ENCODE data around the gene PHF3.

Gene PHF3

DNA sequence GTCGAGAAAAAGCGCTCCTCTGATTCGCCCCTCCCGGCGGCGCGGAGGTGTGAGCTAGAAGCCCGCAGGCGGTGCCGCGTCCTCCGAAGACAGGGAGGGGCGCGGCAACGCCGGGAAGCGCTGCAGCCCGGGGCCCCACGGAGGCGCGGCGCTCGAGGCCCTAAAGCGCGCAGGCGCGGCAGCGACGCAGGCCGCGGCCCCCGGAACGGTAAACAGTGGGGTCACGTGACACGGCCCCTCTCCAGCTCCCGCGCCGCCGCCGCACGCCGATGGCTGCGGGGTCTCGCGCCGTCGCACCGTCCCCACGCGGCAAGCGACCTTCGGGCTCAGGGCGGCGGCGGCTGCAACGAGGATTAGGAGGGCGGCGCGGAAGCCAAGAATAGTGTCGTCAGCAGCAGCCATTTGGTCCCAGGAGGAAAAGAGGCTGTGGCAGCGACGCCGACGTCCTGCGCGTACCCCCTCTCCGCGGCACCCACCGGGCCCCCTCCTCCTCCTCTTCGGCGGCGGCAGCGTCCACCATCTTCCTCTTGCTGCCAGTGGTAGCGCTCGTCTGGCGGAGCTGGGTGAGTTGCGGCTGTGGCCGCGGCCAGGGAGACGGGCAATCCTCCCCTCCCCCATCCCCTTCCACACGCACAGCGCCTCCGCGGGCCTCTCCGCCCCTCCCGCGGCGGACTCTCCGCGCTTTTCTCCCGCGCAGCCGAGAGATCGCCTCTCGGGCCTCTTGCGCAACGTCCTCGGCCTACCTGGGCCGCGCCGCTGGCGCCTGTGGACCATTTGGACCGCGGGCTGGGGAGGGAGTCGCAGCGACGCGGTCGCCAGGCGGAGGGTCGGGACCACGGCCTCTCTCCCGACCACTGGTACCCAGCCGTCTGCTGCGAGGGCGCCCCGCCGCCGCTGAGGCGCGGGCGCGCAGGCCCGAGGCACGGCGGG lies at the start of gene PHF3:
TSS of gene PHF3 (plus strand) at position 215 of the 930 bp plus-strand sequence. CDS start 10,750 bp downstream, outside the sequence.
- peak; percentile 48 for DNase-seq

DNA sequence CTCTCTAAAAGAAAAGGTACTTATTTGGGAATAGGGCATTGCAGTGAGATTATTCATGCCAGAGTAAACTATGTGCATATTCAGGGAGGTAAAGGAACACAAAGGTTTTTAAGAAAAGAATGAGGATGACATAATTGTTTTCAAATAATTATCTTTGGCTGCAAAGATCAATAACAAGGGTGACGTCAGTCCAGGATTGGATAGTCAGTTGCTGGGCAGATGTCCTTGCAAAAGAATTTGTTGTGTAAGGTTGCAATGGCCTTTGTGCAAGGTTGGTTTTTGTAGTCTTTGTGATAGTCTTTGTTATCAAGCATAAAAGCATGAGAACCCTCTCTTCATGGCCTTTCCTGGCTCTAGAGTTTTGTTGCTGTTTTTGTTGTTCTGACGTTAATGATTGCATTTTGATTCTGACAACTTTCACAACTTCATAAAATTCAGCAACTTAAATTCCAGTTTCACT lies 45.6 kb upstream of the PHF3 start:
- DNase-seq, result no peak

GRCh38 chr6:63592886-63593285 lies 42.7 kb upstream of the PHF3 start:
- DNase-seq, result no peak

DNA sequence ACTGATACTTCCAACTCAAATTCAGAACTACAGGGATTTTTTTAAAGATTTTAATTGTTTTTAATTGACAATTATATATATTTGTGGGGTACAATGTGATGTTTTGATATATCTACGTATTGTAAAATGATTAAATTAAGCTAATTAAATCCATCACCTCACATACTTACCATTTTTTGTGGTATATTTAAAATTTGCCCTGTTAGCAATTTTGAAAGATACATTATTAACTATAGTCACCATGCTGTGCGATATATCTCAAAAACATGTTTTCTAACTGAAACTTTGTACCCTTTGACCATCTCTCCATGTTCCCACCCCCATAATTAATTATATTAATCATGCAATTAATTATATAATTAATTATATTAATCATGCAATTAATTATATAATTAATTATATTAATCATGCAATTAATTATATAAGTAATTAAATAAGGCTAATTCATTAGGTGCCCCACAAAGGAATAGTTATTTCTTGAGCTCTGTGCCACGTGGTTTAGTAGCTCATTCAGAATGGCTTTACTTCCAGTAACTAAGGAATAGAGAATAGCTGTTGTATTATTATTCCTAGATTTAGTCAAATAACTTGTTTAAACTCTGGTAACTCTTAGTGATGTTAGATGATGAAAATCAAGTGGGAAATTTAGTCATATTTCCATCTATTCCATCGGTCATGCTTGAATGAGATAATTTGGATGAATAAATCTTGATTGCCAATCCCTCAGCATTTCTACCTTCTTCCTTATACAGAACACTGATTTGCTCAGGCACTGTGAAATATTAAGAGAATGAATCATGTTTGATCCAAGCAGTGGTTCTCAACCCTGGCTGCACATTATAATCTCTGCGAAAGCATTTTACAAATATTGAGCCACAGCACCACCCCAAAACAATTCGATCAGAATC lies 38.2 kb upstream of the PHF3 start:
- no peak for DNase-seq

DNA sequence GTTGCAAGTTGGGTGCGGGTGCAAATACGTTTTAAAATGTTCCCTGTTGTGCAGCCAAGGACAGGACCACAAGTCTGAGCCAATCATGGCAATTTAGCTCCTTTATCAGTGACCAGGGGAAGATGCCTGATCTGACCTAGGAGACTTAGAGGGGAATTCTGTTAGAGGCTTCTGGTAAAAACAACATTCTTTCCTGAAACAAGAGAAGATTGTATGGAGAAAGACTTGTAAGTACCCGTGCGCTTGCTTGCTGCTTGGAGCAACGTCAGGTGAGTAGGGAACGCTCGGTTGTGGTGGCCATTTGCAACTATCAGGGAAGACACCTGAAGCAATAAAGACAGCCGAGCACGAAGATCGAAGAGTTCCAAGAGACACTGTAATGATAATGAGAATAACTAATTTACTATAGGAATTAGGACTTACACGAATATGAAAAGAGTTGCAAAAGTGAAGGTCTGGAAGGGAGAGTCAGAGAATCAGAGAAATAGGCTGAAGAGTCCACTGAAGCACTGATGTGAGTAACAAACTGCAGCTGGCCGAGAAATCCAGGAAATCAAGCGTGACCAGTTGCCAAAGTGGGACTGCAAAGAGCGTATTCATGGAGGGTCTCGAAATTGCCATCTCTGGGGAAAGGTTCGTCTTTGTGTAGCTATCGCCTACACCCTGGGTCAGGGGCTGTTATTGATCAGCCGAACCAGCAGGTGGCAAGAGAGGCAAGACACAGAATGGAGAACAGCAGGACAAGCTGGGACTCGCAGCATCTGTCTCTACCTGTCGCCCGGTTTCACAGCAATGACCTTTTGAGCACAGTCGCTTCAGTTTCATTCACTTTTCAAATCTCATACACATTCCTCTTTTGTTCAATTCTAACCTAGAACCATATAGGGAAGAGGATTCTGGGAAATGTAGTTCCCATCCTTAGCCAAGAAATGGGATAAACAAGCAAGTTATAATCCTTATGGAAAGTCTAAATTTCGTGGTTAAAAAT lies 37.3 kb upstream of the PHF3 start:
- peak; percentile 33 for DNase-seq

DNA sequence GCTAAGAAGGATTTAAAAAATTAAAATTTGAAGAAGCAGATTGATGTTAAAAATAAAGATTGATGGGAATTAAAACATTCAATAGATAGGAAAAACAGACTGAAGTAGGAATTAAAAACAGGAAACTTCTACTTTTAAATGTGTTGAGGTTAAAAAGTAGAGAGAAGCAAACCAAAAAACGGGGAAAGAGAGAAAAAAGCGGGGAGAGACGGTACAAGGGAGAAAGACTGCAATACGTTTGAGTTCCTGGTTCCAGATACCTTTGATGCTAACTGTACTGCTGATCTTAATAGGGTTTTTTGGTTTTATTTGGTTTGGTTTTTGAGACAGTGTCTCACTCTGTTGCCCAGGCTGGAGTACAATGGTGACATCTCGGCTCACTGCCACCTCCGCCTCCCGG lies 36.4 kb upstream of the PHF3 start:
- DNase-seq, result no peak

DNA sequence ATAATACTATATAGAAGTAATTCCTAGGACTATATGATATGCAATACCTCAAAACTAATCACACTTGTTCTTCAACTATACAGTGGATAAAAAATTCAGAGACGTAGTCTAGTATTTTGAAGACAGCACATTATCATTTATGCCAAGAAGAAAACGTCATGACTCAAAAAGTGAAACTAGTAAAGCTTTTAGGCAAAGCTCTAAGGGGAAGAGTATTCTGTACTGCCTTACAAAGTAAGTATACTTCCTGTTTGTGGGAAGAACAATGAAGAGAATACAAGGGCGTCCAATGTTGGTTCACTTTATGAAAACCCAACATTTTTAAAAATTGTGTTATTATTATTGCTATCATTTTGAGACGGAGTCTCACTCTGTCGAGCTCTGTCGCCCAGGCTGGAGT lies 35.5 kb upstream of the PHF3 start:
- DNase-seq, result no peak

DNA sequence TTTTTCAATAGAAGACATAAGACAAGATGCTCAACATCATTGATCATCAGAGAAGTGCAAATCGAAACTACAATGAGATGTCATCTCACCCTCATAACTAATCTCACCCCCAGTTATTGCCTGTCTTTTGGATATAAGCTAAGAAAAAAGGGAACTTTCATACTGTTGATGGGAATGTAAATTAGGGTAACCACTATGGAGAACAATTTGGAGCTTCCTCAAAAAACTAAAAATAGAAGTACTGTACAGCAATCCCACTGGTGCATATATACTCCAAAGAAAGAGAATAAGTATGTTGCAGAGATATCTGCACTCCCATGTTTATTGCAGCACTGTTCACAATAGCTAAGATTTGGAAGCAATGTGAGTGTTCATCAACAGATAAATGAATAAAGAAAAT lies 26.4 kb upstream of the PHF3 start:
- DNase-seq, result no peak

DNA sequence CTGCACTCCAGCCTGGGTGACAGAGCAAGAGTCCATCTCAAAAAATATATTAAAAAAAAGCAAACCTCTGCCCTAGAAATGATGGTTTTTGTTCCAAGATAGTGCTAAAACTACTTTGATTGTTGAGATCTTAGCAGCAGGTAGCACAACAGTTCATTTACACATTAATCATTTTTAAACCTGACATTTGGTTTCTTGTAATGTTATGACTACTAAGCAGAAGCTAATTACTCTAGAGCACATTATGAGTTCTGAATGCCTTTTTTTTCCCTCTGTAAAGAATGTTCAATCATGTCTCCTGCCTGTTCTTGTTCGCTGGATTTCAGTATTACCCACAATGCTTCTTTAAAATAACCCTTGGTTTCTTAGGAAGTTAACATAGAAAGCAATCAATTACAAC lies 24.7 kb upstream of the PHF3 start:
- no peak for DNase-seq

GRCh38 chr6:63611560-63611959 lies 24.0 kb upstream of the PHF3 start:
- no peak for DNase-seq

GRCh38 chr6:63615590-63615989 lies 20.0 kb upstream of the PHF3 start:
- DNase-seq, result no peak

- no peak for DNase-seq
Observed at GRCh38 chr6:63624091-63624490, 11.5 kb upstream of the PHF3 start.

DNA sequence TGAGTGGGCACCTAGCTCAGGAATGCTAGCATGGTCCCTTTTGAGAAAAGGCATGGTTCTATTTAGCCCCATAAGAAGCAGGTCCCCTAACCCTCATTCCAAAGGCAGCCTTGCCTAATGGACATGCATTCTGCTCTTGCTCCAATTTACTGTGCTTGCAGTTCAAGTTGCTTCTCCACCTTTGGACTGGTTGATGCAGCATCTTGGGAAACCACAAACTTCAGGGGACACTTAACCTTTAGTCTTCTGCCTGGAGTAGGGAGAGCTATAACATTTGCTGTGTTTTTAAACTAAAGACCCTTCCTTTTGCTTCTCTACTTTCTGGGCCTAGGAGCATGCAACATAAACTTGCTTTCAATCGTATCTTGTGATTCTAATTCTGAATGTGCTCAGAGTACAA lies 5.1 kb upstream of the PHF3 start:
- DNase-seq, result no peak

GRCh38 chr6:63634630-63635029 lies 972 bp upstream of the PHF3 start:
- DNase-seq, result no peak

- DNase-seq, result no peak
Observed at GRCh38 chr6:63635215-63635587, 401 bp upstream of the PHF3 start.

DNA sequence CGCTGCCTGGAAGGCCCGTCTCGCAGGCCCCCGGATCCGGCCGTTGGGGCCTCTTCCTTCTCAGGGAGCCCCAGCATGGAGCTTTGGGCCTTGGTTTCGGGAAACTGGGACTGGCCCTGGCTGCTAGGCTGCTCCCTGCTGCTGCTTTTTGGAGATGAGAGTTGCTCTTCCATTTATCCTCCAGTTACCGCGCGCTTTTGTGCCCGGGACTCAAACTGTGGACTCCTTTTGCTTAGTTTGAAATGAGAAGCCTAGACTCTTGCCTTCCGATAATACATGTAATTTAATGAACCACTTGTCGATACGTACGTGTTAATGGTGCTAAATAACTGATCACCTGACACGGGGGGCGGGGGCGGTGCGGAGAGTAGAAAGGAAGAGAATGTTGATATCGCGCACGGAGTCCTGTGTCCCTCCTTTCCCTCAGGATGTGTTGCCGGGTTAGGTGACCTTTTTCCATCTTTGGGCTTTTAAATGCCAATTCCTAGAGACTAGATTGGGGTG lies 968 bp downstream of the PHF3 start:
- DNase-seq, result no peak

DNA sequence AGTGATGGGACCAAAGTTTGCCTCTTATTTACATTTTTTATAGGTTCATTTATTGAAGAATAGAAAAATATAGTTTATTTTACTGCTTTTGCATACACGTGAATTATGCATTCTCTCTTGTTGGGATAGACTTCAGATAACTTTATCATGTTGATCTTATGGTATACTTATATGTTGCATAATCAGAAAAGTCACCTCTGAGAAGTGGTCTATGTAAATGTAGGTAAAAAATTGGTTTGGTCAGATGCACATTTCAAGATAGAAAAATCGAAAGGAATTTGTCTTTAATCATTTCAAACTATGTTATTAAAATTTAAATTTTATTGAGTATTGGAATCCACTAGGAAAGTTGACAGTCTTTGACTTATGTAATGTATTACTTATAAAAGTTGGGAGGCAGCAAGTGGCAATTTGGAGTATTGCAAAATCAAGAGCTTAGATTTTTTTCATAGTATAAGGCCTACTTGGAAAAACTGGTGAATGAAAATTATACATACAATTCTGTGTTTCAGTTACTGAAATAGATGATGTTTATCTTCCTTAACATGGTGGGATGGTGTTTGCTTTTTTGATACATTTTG lies 2.4 kb downstream of the PHF3 start:
- no peak for DNase-seq

DNA sequence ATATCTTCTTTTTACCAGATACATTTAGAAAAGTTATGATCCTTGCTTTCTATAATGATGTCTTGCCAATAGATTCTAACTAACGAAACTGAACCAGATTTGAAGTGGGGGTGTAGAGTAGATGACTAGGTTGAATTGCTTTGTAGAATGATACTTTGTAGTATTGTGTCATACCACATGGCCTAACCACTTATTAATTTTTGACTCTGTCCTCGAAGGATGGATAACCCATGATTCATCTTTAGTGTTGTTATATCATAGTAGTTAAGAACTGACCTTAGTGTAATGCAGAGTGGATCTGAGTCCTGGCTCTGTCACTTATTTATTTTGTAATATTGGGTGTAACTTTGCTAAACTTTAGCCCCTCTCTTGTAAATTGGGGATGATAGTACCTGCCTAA lies 4.5 kb downstream of the PHF3 start:
- DNase-seq, result no peak

GRCh38 chr6:63643862-63644261 lies 8.3 kb downstream of the PHF3 start:
- no peak for DNase-seq

DNA sequence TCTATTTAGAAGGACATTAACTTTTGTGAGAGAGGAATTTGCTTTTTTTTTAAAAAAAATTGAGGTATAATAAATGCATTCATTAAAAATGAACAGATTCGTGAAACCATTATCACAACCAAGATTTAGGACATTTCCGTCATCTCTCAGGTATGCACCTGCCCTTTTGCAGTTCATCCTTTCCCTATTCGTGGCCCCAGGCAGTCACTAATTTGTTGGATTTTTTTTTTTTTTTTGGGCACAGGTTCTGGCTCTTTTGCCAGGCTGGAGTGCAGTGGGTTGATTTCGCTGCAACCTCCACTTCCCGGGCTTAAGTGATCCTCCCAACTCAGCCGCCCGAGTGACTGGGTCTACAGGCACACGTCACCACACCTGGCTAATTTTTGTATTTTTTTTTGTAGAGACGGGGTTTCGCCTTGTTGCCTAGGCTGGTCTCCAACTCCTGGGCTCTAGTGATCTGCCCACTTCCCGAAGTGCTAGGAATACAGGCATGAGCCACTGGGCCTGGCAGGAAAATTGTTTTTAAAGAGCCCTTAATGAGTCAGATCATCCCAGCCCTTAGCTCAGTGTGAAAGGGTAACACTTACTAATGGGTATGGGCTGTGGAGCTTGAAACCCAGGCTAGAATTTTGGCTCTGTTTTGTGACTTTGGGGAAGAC lies 9.2 kb downstream of the PHF3 start:
- DNase-seq, result no peak

DNA sequence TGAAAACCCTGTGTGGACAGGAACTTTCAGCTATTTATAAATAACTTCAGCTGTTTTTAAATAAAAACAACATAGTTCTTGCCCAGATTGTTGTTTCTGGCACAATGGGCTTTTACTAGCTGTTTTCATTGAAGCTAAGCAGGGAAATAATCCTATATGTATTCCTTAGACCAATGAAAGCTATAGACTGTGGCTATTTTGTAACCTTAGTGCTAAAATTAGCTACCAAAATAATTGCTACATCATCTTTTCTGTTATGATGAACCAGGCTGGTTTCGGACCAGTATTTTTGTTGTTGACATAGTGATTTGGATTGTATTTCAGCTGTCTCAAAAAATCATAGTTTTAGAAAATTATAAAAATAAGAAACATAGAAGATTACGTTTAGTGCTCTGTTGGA lies 13.7 kb downstream of the PHF3 start:
- DNase-seq, result no peak

Data from NCI-H1417 treated with DMSO at 0.1 percent for 48 hours (cell line).